ENCODE data around the gene COL27A1. TPM values are rescaled to one million over a fixed set of nuclear protein-coding genes. Genes with fewer than 3 reads are reported as not detected.

COL27A1 gene
- total and polyA plus RNA-seq, 2 experiments from 2014 or later, result 44.6 to 47.0 TPM

DNA sequence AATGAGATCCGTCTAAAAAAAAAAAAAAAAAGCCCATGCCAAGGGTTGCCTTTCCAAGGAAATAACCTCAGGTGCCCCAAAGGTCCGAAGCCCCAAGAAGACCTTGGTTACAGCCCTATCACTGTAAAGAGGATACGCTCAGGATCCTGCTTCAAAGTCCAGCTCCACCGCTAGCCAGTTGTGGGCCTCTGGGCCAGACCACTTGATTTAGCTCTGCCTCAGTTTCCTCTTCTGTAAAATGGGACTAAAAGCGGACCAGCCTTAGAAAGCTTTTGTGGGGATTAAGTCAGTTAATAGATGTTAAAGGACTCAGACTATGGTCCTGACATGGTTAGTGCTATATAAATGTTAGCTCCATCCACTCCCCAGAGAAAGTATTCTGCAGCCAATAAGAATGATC lies 118.9 kb downstream of the COL27A1 start:
- no peak overlapping the region for H2AFZ ChIP-seq
- no peaks in the 10 kb centered on the region for H3K27me3 ChIP-seq
- H3K4me1 ChIP-seq (ENCODE audit: insufficient read depth), result no peaks in the 10 kb centered on the region
- H3K36me3 ChIP-seq (replicated peaks; ENCODE audit: insufficient read depth, low read depth), result no peaks in the 10 kb centered on the region
- no peak for DNase-seq (ENCODE audit: low spot score)
- H3K79me2 ChIP-seq, result no peaks in the 10 kb centered on the region
- no peak overlapping the region for H3K27ac ChIP-seq
- no peak overlapping the region for H3K4me2 ChIP-seq
- no peaks in the 10 kb centered on the region for H4K20me1 ChIP-seq (ENCODE audit: insufficient read depth, poor library complexity, severe bottlenecking)
- no peak for TF ChIP-seq EZH2 (IDR thresholded peaks at IDR 0.05; ENCODE audit: borderline replicate concordance)
- H3K9me2 ChIP-seq (replicated peaks; ENCODE audit: insufficient read depth), result no peaks in the 10 kb centered on the region
- no peaks in the 10 kb centered on the region for H3K9me3 ChIP-seq (ENCODE audit: low read depth)
- H3K4me3 ChIP-seq, result no peak overlapping the region
- WGBS (ENCODE audit: low lambda C conversion rate, missing lambda C conversion rate), result 96% methylated on average over 5 of the region's 5 CpGs

DNA sequence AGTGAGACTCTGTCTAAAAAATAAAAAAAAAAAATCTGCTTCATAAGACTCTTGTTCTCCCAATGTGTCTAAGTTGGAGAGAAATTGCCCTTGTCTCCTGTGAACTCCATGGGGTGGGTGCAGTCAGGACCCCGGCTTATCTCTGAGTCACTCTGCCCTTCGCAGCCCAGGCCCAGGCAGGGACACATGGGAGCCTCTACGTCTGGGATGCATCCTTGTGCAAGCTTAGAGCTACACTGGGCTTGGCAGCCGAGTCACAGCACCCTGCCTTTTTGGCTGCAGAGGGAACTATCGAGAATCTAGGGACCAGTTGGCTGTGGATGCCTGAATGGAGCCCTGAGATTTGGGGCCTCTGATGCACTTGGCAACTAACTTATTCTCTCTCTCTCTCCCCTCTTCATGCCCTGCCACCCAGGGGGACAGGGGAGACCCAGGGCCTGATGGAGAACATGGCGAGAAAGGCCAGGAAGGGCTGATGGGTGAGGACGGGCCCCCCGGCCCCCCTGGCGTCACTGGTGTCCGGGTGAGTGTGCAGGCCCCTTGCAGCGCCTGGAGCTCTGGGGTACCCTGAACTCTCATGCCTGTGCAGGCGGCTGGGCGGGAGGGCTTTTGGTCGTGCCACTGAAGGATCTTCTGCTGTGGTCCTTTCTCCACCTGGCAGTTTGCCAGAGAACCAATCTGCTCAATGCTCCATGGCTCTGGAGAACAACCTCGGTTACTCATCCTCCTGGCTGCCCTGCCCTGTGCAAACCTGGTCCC lies 120.1 kb downstream of the COL27A1 start:
- Histone ChIP-seq H3K9me2 (replicated peaks; ENCODE audit: insufficient read depth) (no peaks in the 10 kb centered on the region), H3K4me2 (no peak overlapping the region), H2AFZ (no peak overlapping the region), H3K4me3 (no peak overlapping the region), H4K20me1 (ENCODE audit: insufficient read depth, poor library complexity, severe bottlenecking) (no peaks in the 10 kb centered on the region), H3K9me3 (ENCODE audit: low read depth) (no peaks in the 10 kb centered on the region), H3K27ac (no peak overlapping the region), H3K79me2 (no peaks in the 10 kb centered on the region), H3K36me3 (replicated peaks; ENCODE audit: insufficient read depth, low read depth) (no peaks in the 10 kb centered on the region), H3K4me1 (ENCODE audit: insufficient read depth) (no peaks in the 10 kb centered on the region), H3K27me3 (no peaks in the 10 kb centered on the region)
- WGBS (ENCODE audit: low lambda C conversion rate, missing lambda C conversion rate), result 89% methylated on average over 15 of the region's 15 CpGs
- DNase-seq (ENCODE audit: low spot score), result no peak
- no peak for TF ChIP-seq EZH2phosphoT487 (IDR thresholded peaks at IDR 0.05; ENCODE audit: low read depth, severe bottlenecking, unreplicated experiment)
- TF ChIP-seq, protein P1, sequence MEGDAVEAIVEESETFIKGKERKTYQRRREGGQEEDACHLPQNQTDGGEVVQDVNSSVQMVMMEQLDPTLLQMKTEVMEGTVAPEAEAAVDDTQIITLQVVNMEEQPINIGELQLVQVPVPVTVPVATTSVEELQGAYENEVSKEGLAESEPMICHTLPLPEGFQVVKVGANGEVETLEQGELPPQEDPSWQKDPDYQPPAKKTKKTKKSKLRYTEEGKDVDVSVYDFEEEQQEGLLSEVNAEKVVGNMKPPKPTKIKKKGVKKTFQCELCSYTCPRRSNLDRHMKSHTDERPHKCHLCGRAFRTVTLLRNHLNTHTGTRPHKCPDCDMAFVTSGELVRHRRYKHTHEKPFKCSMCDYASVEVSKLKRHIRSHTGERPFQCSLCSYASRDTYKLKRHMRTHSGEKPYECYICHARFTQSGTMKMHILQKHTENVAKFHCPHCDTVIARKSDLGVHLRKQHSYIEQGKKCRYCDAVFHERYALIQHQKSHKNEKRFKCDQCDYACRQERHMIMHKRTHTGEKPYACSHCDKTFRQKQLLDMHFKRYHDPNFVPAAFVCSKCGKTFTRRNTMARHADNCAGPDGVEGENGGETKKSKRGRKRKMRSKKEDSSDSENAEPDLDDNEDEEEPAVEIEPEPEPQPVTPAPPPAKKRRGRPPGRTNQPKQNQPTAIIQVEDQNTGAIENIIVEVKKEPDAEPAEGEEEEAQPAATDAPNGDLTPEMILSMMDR (IDR thresholded peaks at IDR 0.05; ENCODE audit: poor library complexity), result no peak

DNA sequence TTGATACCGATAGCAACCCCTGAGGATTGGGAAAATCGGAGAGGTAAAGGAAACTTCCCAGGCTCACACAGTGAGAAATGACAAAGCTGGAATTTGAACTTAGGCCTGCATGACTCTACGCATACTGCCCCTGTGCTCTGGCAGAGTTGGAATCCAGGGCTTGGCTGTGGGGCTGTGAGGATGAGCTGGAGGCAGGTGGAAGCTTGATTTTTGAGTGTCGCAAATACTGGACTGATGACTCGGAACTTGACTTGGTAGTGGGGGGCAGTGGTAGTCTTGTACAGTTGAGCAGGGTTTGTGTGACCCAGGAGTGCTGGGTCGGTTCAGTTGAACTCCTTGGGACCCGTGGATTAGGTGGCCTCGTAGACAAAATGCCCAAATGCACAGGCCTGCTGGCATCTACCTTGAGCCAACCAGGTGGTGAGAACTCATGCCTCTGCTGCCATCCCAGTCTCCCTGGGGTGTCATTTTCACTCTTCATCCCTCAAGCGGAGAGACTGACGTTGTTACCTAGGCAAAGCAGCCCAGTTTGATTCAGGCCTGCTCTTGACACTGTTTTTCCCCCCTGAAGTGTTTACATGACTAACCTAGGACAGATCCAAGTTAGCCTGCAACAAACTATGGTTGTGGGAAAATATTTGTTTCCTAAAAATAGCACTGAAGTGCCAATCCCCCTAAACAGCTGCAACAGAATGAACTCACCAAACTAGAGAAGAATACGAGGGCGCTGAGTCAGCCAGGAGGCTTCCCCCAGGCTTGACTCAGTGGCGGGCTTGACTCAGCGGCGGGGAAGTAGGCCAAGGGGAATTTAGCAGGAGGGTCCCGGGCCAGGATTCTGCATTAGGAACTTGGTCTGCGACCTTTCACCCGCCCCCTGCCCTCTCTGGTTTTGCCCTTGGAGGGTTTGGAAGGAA lies 121.8 kb downstream of the COL27A1 start:
- H3K79me2 ChIP-seq, result no peaks in the 10 kb centered on the region
- no peak overlapping the region for H3K27ac ChIP-seq
- H2AFZ ChIP-seq, result no peak overlapping the region
- peaks cover 13% of the 10 kb centered on the region for H3K4me1 ChIP-seq (ENCODE audit: insufficient read depth)
- 92% methylated on average over 18 of the region's 18 CpGs for WGBS (ENCODE audit: low lambda C conversion rate, missing lambda C conversion rate)
- no peaks in the 10 kb centered on the region for H4K20me1 ChIP-seq (ENCODE audit: insufficient read depth, poor library complexity, severe bottlenecking)
- no peaks in the 10 kb centered on the region for H3K27me3 ChIP-seq
- H3K4me2 ChIP-seq, result no peak overlapping the region
- no peak for DNase-seq (ENCODE audit: low spot score)
- H3K9me3 ChIP-seq (ENCODE audit: low read depth), result no peaks in the 10 kb centered on the region
- no peaks in the 10 kb centered on the region for H3K36me3 ChIP-seq (replicated peaks; ENCODE audit: insufficient read depth, low read depth)
- TF ChIP-seq EZH2 (IDR thresholded peaks at IDR 0.05; ENCODE audit: borderline replicate concordance), result no peak
- H3K9me2 ChIP-seq (replicated peaks; ENCODE audit: insufficient read depth), result no peaks in the 10 kb centered on the region
- H3K4me3 ChIP-seq, result no peak overlapping the region

DNA sequence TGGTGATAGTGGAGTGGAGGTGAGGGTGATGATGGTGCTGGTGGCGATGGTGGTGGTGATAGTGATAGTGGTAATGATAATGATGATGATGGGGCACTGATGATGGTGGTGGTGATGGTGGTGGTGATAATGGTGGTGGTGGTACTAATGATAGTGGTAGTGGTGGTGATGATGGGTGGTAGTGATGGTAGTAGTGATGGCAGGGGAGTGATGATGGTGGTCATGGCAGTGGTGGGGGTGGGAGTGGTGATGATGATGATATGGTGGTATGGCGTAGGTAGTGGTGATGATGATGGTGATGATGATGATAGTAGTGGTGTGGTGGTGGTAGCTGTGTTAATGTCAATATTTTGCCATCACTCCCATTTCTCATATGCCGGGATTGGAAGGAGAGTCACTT lies 123.0 kb downstream of the COL27A1 start:
- Histone ChIP-seq H2AFZ (no peak overlapping the region), H3K27me3 (no peaks in the 10 kb centered on the region), H3K4me2 (no peak overlapping the region), H4K20me1 (ENCODE audit: insufficient read depth, poor library complexity, severe bottlenecking) (no peaks in the 10 kb centered on the region), H3K36me3 (replicated peaks; ENCODE audit: insufficient read depth, low read depth) (no peaks in the 10 kb centered on the region), H3K4me1 (ENCODE audit: insufficient read depth) (peaks cover 14% of the 10 kb centered on the region), H3K9me3 (ENCODE audit: low read depth) (no peaks in the 10 kb centered on the region), H3K79me2 (no peaks in the 10 kb centered on the region), H3K27ac (no peak overlapping the region), H3K9me2 (replicated peaks; ENCODE audit: insufficient read depth) (no peaks in the 10 kb centered on the region), H3K4me3 (no peak overlapping the region)
- TF ChIP-seq, protein P1 (IDR thresholded peaks at IDR 0.05; ENCODE audit: poor library complexity), result no peak
- TF ChIP-seq EZH2phosphoT487 (IDR thresholded peaks at IDR 0.05; ENCODE audit: low read depth, severe bottlenecking, unreplicated experiment) (no peak), EZH2 (IDR thresholded peaks at IDR 0.05; ENCODE audit: borderline replicate concordance) (no peak)
- WGBS (ENCODE audit: low lambda C conversion rate, missing lambda C conversion rate), result 100% methylated on average over 3 of the region's 3 CpGs
- DNase-seq (ENCODE audit: low spot score), result no peak
